GM20431 (cell line): Measurements from ENCODE around the gene KIFAP3.
"Not testable (repeated sequence)": the region's sequence is repeated elsewhere in the genome, so short reads cannot be mapped to it uniquely, and the experiment has no call there.

ENCODE experiments used
- in situ Hi-C: fragments of 300-500 bp; cut with MseI, MboI; formaldehyde crosslinking; loops from one replicate; pipeline ENCODE4 v1.15.0; 2020; ENCODE audit warnings: low sequenced_read_pairs; ENCODE audit not compliant: unreplicated experiment

Gene KIFAP3

DNA sequence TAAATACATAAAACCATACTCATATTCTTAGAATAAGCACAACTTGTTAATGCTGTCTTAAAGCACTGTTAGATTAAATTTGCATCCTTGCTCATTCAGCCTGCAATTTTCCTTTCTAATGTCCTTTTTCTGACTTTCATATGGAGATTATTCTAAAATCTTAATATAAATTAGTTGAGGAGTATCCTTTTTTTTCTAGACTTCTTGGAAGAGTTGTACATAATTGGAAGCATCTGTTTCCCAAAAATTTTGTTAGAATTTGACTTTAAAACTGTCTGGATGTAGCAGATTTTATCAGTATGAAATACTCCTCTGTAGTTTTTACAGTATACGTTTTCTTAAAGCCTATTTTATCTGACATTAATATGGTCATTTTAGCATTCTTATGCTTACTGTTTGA is 9.7 kb downstream of the KIFAP3 start:
- in situ Hi-C loops, result no loop called here

DNA sequence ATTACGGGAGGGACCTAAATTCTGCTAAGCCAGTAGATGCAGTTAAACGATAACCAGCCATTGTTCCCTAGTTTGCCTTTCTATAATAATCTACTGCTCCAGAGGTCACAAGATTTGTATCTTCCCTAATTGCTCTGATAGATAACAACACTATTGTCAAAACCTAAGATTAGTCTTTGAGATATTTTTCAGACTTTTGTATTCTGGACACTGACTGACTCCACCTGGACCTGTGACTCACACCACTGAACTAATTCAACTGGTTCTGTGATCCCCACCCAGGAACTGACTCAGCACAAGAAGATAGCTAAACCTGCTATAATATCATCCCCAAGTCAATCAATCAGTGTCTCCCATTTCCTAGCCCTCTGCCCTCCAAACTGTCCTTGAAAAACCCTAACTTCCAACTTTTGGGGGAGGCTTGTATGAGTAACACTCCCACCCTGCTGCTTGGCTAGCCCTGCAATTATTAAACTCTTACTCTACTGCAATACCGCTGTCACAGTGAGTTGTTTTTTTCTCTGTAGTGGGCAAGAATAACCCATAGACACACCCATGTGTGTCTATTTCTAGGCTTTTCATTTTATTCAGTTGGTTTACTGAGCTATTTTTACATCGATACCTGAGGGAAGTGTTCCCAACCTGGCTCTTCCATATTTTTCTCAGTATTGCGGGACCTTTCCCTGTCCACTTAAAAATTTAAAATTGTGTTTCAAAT is 11.2 kb downstream of the KIFAP3 start:
- in situ Hi-C loops, result no loop called here

DNA sequence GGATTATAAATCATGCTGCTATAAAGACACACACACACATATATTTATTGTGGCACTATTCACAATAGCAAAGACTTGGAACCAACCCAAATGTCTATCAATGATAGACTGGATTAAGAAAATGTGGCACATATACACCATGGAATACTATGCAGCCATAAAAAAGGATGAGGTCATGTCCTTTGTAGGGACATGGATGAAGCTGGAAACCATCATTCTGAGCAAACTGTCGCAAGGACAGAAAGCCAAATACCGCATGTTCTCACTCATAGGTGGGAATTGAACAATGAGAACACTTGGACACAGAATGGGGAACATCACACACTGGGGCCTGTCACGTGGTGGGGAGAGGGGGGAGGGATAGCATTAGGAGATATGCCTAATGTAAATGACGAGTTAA is 12.8 kb downstream of the KIFAP3 start:
- in situ Hi-C loops, result not testable (repeated sequence)

GRCh38 chr1:170060015-170060520 is 14.4 kb downstream of the KIFAP3 start:
- in situ Hi-C loops, result not testable (repeated sequence)

DNA sequence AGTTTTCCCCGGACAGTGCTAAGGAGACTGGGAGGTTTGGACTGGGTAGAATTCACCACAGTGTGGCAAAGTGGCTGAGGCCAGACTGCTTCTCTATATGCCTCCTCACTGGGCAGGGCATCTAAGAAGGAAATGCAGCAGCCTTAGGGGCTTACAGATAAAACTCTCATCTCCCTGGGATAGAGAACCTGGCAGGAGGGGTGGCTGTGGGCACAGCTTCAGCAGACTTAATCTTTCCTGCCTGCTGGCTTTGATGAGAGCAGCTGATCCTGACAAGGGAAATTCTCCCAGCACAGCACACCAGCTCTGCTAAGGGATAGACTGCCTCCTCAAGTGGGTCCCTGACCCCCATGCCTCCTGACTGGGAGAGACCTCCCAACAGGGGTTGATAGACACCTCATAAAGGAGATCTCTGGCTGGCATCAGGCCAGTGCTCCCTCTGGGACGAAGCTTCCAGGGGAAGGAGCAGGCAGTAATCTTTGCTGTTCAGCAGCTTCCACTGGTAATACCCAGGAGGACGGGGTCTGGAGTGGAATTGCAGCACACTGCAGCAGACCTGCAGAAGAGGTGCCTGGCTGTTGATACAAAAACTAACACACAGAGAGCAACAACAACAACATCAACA is 25.2 kb downstream of the KIFAP3 start:
- in situ Hi-C loops, result no loop called here

DNA sequence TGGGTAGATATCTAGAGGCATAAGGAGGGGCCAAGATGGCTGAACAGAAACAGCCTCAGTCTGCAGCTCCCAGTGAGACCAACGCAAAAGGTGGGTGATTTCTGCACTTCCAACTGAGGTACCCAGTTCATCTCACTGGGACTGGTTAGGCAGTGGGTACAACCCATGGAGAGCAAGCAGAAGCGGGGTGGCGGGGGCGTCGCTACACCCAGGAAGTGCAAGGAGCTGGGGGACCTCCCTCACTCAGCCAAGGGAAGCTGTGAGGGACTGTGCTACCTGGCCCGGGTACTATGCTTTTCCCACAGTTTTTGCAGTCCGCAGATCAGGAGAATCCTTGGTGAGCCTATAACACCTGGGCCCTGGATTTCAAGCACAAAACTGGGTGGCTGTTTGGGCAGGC is 26.0 kb downstream of the KIFAP3 start:
- in situ Hi-C loops, result no loop called here

GRCh38 chr1:170044187-170044586 is 30.3 kb downstream of the KIFAP3 start:
- in situ Hi-C loops, result no loop called here

GRCh38 chr1:170041423-170042192 is 32.9 kb downstream of the KIFAP3 start:
- in situ Hi-C loops, result no loop called here

DNA sequence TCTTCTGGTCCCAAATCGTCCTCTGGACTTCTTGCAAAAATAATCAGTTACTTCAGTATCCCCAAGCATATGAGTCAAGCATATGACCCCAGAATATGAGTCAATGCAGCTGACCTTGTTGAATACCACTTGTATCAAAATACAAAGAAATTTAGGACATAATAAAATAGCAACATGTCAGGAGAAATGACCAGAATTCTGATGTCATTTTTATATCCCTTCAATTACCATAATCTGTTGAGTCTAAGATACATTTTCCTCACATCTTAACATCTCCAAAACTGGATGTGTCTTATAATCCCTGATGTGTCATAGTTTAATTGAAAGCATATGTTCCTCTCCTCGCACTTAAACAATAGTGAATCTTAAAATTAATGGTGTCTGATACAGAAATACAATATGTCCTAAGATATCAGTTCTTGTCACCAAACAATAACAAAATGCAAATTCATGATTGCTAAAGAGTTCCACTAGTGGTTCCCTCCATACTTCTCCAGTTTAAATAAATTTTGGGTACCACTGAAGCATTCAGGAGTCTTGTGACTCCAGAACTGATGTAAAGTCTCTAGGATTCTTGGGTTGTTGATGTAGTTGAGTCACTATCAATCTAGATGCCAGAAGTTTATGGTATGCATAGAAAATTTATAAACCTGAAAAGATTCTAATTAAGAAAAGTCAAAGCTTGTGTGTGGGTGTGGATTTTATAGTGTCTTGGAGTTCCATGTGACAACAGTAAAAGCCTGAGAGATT is 41.8 kb downstream of the KIFAP3 start:
- in situ Hi-C loops, result no loop called here

DNA sequence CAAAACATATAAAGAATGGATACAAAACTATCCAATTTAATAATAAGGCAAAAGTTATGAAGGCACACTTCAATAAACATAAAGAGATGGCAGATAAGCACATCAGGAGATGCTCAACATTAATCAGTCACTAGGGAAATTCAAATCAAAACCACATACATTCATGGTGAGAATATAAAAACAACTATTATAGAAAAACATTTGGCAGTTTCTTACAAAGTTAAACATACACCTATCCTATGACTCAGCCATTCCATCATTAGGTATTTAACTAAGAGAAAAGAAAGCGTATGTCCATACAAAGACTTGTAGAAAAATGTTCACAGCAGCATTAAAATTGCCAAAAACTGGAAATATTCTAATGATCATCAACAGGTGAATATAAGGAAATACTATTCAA is 44.3 kb downstream of the KIFAP3 start:
- in situ Hi-C loops, result no loop called here

GRCh38 chr1:170027760-170028159 is 46.7 kb downstream of the KIFAP3 start:
- in situ Hi-C loops, result no loop called here

GRCh38 chr1:170020859-170021258 is 53.6 kb downstream of the KIFAP3 start:
- in situ Hi-C loops, result no loop called here

DNA sequence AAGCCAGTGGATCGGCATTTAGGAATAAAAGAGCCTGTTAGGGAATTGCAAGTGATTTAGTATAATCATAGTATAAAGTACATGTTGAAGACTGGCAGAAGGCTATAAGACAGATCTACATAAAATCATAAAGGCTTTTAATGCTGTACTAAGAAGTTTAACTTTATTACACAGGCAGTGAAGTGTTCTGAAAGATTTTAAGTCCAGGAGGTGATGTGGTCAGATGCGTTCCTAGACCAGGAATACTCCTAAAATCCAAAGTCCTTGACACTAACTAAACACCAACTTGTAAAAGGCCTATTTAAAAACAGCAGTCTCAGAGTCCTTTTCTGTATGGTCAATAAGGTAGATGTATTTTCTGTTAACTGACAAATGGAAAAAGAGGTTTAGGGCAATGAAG is 57.0 kb downstream of the KIFAP3 start:
- in situ Hi-C loops, result no loop called here

- in situ Hi-C loops, result no loop called here
Observed at GRCh38 chr1:170012920-170013319, 61.6 kb downstream of the KIFAP3 start.

DNA sequence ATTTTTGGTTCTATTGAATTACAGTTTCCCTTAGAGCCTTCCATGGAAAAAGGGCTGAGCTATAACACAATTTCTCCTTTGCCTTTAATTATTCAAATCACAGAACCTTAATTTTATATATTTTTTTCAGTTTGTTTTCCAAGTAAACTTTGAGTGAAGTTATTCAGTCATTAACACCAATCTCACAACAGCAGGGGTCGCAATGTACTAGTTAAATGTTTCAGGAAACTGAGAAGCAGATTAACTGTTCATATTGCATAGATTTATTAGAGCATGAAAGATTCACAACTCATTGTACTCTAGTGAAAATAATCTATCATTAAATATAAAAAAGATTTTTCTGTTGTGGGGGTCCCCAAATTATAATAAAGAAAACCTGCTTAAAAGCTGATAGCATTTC is 64.1 kb downstream of the KIFAP3 start:
- in situ Hi-C loops, result no loop called here

DNA sequence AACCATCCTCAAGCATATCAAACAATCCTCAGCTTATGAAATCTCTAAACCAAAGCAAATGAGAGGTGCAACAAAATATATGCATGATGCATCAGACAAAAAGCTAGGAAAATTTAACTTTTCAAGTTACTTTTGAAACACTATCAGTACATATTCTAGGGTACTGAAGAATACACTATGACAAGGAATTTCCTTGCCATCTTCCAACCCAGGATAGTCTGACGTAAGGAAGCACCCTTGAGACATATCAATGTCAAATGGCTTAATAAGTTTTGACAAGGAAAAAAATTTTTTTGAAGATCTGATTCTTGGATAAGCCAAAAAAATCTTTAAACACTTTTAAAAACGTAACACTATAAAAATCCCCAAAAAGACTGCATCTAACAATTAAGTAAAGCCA is 64.9 kb downstream of the KIFAP3 start:
- in situ Hi-C loops, result no loop called here

DNA sequence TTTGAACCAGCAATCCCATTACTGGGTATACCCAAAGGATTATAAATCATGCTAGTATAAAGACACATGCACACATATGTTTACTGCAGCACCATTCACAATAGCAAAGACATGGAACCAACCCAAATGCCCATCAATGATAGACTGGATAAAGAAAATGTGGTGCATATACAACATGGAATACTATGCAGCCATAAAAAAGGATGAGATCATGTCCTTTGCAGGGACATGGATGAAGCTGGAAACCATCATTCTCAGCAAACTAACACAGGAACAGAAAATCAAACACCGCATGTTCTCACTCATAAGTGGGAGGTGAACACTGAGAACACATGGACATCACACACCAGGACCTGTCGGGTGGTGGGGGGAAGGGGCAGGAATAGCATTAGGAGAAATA is 65.8 kb downstream of the KIFAP3 start:
- in situ Hi-C loops, result not testable (repeated sequence)

DNA sequence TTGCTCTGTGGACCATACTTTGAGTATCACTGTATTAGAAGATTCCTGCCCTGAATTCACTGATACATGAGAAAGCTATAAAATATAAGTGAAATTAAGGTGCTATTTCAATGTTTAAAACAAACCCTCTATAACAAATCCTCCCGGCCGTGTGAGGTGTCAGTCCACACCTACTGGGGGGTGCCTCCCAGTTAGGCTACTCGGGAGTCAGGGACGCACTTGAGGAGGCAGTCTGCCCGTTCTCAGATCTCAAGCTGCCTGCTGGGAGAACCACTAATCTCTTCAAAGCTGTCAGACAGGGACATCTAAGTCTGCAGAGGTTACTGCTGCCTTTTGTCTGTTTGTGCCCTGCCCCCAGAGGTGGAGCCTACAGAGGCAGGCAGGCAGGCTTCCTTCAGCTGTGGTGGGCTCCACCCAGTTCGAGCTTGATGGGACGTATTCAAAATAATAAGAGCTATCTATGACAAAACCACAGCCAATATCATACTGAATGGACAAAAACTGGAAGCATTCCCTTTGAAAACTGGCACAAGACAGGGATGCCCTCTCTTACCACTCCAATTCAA is 71.1 kb downstream of the KIFAP3 start:
- in situ Hi-C loops, result not testable (repeated sequence)

DNA sequence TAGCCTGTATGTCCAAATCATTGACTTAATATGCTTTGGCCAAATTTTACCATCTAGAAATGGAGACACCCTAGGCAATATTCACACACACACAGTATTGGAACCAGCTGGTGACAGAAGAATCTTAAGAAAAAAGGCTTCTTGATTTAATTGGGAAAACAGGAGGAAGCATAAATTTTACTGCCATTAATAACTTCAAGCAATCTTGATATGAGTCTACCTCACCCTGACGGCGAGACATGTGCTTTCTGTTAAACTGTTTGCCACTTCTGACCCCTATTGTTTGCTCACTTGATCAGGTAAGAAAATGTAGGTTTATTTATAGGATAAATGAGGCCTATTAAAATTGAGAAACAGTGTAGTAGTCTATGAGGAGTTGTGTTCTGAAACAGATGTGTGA is 73.2 kb downstream of the KIFAP3 start:
- in situ Hi-C loops, result no loop called here

DNA sequence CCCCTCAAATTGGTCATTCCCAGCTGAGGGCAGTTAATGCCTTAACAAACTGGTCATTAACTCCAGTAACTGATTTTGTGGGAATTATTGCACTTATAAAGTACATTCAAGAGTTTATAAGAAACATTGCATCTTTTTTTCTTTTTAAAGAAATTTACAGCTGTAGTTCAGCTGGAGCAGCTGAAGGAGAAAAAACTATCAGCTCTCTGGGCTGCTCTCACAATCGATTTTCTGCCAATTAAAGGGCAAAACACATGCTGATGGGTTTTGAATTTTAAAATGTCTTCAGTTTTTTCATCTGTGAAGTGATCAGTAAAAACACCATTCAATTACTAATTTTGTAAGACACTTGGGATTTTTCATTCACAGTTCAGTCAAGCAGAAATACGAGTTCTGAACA is 74.7 kb downstream of the KIFAP3 start:
- in situ Hi-C loops, result no loop called here
